Psoas muscle (tissue), 8 donors: ENCODE results near the gene PLPP4. TPM values are rescaled to one million over a fixed set of nuclear protein-coding genes. Genes with fewer than 3 reads are reported as not detected.

Experiments used
- ATAC-seq, 4 donors: fragments of 200-7000 bp; cut with Tn5 transposase; one replicate each; pipeline ENCODE4 v1.9.1; 2020; ENCODE audit warnings: moderate library complexity in 3 of 4, mild to moderate bottlenecking in 2 of 4
- DNase-seq, 2 donors: peaks; one replicate each; pipeline ENCODE4 v3.0.0-alpha.2; 2020
- H3K27ac ChIP-seq: fragments of 200-600 bp; one replicate; pipeline ENCODE4 v1.8.0; 2022
- H3K27me3 ChIP-seq, 3 donors: fragments of 200-600 bp in 1 of 3; one replicate each; pipeline versions ENCODE4 v1.6.1 to v1.8.0; 2013 to 2022; ENCODE audit warnings: low read length in 2 of 3, mild to moderate bottlenecking in 2 of 3, moderate library complexity in 1 of 3; ENCODE audit not compliant: insufficient read depth in 3 of 3
- H3K36me3 ChIP-seq, 2 donors: fragments of 200-600 bp in 1 of 2; one replicate each; pipeline versions ENCODE4 v1.6.1 to v1.8.0; 2013 to 2022; ENCODE audit warnings: low read depth in 1 of 2, mild to moderate bottlenecking in 1 of 2, moderate library complexity in 1 of 2; ENCODE audit not compliant: insufficient read depth in 1 of 2
- H3K4me1 ChIP-seq: fragments of 200-600 bp; one replicate; pipeline ENCODE4 v1.8.0; 2022
- H3K4me3 ChIP-seq: fragments of 200-600 bp; one replicate; pipeline ENCODE4 v1.8.0; 2022; ENCODE audit warnings: mild to moderate bottlenecking
- H3K9me3 ChIP-seq: fragments of 200-600 bp; one replicate; pipeline ENCODE4 v1.8.0; 2022
- CTCF ChIP-seq: fragments of 200-600 bp; IDR thresholded peaks from one replicate; pipeline ENCODE4 v1.8.0; 2022; ENCODE audit warnings: antibody characterized with exemption
- WGBS, 3 donors: extraction: QIAGEN DNeasy Blood & Tissue Kit; methylation state at CpG; one replicate each; pipeline versions ENCODE4 v1.1.6 to v1.1.7; 2013; 5-methylcytosine and 5-hydroxymethylcytosine counted together
- intact Hi-C, 2 donors: fragments of 100-400 bp; cut with DNase I; formaldehyde crosslinking; loops; one replicate each; pipeline versions ENCODE4 v1.11.0 to v1.14.2; 2022
- polyA plus RNA-seq, 3 donors: library from polyadenylated mRNA; stranded (reverse); fragments of 200-250 nt; gene quantifications; one replicate each; pipeline ENCODE4 v1.2.3, GENCODE V29; 2013
- total RNA-seq, 4 donors: library from RNA; stranded (reverse); fragmentation: NEBNext Ultra II Directional in 2 of 4; extraction: Animal tissue kit (Norgen Biotek cat#: 25700) in 2 of 4; gene quantifications; one replicate each; pipeline versions ENCODE4 v1.2.1 to v1.2.4, GENCODE V29; 2021 to 2023
- donor health status: healthy with polysubstance abuse.
- donor health status: DM: no; HTN: no; CAD: no; lungs with moderate emphysema.
- donor health status: Bipolar disorder and iron deficiency.
- donor health status: healthy.
- donor health status: DM: yes; HTN: yes; CAD: no.
- donor health status: DM: no; HTN: no; CAD: no.
- donor health status: DM: no; HTN: no; CAD: no.
- donor health status: DM: yes; HTN: yes; CAD: no.

The PLPP4 gene
- total and polyA plus RNA-seq, 7 donors, result not detected

DNA sequence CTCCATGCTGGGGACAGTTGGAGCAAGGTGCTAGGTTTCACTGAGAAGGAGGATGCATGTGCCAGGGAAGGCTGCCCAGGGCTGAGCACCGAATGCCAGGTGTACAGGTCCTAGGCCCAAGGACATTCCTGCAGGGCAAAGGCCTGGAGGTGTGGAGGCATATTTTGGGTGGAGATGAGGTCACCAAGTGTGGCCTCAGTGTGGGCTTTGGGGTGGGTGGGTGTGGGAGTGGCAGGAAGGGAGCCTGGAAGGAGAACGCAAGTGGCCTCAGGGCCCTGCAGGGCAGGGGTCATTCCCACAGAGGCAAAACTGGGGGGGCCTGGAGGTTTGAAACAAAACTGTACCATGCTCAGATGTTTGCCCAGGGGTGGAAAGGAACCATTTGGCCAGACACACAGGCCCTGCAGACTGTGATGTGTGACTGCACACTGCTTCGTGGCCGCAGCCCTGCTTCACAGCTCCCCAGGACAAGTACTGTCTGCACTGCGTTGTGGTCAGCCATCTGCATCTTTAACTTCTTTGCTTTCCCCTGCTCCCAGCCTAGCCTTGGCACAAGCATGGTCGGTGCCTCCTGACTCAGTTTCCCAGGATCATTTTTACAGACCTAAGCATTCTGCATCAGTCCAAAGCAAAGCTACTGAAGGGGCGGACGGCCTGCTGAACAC, 5.1 kb downstream of the PLPP4 start:
- no peak for TF ChIP-seq CTCF

GRCh38 chr10:120465138-120465537, 8.1 kb downstream of the PLPP4 start:
- peaks cover 0 to 3% (median 2%) of the 10 kb centered on the region in 3 donors for H3K27me3 ChIP-seq
- WGBS, 3 donors, result 24 to 35% (median 29%) methylated on average over 2 of the region's 2 CpGs
- H3K9me3 ChIP-seq, result no peaks in the 10 kb centered on the region
- H3K27ac ChIP-seq, result no peak overlapping the region
- H3K36me3 ChIP-seq, result no peaks in the 10 kb centered on the region
- intact Hi-C loops, result no loop called here
- H3K4me3 ChIP-seq, result no peak overlapping the region
- TF ChIP-seq CTCF, result no peak
- DNase-seq (no peak), ATAC-seq (no peak)
- no peaks in the 10 kb centered on the region for H3K4me1 ChIP-seq

More for the DNA sequence above, 5.1 kb downstream of the PLPP4 start:
- WGBS, 3 donors, result 79 to 86% (median 83%) methylated on average over 8 of the region's 8 CpGs
- peaks cover 0 to 33% (median 12%) of the 10 kb centered on the region in 3 donors for H3K27me3 ChIP-seq
- intact Hi-C loops, result no loop called here
- H3K4me1 ChIP-seq, result no peaks in the 10 kb centered on the region
- H3K4me3 ChIP-seq, result no peak overlapping the region
- ATAC-seq (no peak), DNase-seq (no peak)
- H3K9me3 ChIP-seq, result no peaks in the 10 kb centered on the region
- no peaks in the 10 kb centered on the region for H3K36me3 ChIP-seq
- no peak overlapping the region for H3K27ac ChIP-seq

DNA sequence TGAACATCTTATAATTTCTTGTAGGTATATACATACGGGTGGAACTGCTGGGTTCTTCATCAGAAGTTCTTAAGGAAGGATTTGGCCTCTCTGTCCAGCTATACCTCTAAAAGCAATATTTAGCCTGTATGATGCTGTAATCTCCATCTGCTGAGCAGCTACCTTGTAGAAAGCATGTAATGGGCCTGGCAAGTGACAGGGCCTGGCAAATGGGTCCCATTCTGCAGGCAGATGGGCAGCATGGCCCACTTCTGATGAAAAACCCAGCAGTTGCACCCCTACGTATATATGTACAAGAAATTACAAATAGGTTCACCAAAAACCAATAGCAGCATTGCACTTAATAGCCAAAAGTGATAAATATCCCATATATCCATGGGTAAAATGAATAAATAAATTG, 9.0 kb downstream of the PLPP4 start:
- no peak for TF ChIP-seq CTCF
- Histone ChIP-seq H3K27me3 (peaks cover 0 to 2% (median 0%) of the 10 kb centered on the region in 3 donors), H3K27ac (no peak overlapping the region), H3K4me3 (no peak overlapping the region), H3K36me3 (no peaks in the 10 kb centered on the region), H3K9me3 (peaks cover under 1% of the 10 kb centered on the region), H3K4me1 (no peaks in the 10 kb centered on the region)
- intact Hi-C loops, result no loop called here
- ATAC-seq (no peak), DNase-seq (no peak)
- 85 to 88% (median 86%) methylated on average over 2 of the region's 2 CpGs for WGBS, 3 donors

DNA sequence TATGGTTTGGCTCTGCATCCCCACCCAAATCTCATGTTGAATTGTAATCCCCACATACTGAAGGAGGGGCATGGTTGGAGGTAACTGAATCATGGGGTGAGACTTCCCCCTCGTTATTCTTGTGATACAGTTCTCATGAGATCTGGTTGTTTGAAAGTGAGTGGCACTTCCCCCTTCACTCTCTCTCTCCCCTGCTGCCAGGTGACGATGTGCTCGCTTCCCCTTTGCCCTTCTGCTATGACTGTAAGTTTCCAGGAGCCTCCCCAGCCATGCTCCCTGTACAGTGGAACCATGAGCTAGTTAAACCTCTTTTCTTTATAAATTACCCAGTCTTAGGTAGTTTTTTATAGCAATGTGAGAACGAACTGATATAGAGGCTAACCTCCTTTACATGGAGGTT, 16.6 kb downstream of the PLPP4 start:
- no peak for ATAC-seq
- H3K9me3 ChIP-seq, result peaks cover 7% of the 10 kb centered on the region
- intact Hi-C loops, result no loop called here
- no peaks in the 10 kb centered on the region for H3K4me1 ChIP-seq
- H3K36me3 ChIP-seq, result no peaks in the 10 kb centered on the region
- H3K27ac ChIP-seq, result no peak overlapping the region
- 43 to 48% (median 46%) methylated on average over 4 of the region's 4 CpGs for WGBS, 3 donors
- TF ChIP-seq CTCF, result no peak
- H3K27me3 ChIP-seq, result no peaks in the 10 kb centered on the region
- no peak for DNase-seq
- H3K4me3 ChIP-seq, result no peak overlapping the region

DNA sequence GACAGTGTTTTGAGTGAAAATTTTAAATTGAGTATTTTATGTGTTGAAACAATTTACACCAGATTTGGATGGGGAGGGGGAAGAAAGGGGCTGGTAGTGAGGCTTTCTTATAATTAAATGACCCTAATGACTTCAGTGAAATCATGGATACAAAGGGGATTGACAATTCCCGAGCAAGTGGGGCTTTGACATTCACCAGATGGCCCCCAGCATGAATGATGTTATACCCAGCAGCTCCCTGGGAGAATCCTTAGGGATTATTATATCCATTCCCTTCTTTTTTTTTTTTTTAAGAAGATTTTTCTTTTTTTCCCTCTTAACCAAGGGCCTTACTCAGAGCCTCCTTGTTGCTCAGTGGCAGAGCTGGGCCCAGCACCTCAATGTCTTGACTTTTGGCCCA, 17.9 kb downstream of the PLPP4 start:
- Histone ChIP-seq H3K9me3 (peaks cover 7% of the 10 kb centered on the region), H3K4me1 (no peaks in the 10 kb centered on the region), H3K27me3 (no peaks in the 10 kb centered on the region), H3K36me3 (no peaks in the 10 kb centered on the region), H3K27ac (no peak overlapping the region), H3K4me3 (no peak overlapping the region)
- TF ChIP-seq CTCF, result no peak
- intact Hi-C loops, result no loop called here
- WGBS, 3 donors, result 40 to 44% (median 42%) methylated on average over 1 of the region's 1 CpG
- no peak for ATAC-seq
- no peak for DNase-seq
